ENCODE measurements around the gene FPGS. TPM values are rescaled to one million over a fixed set of nuclear protein-coding genes. Genes with fewer than 3 reads are reported as not detected.

FPGS gene
- total RNA-seq, 2 donors from 2014 or later = 58.4 to 80.4 TPM

- WGBS, 2 donors = 52 to 87% methylated on average over 2 to 17 of the region's 17 CpGs
- peaks cover 7 to 15% of the 10 kb centered on the region in 2 donors for H3K36me3 ChIP-seq (replicated peaks in 1 of 2; ENCODE audit: insufficient read depth in 1 of 2, low read depth in 2 of 2)
- DNase-seq (no peak), ATAC-seq (no peak)
- no peaks in the 10 kb centered on the region for H3K9me3 ChIP-seq
- H3K27me3 ChIP-seq = no peaks in the 10 kb centered on the region
- no peak overlapping the region for H3K27ac ChIP-seq
- no peak for TF ChIP-seq CTCF (IDR thresholded peaks at IDR 0.05)
- no peak for TF ChIP-seq POLR2A (IDR thresholded peaks at IDR 0.05)
- intact Hi-C loops (cut with DNase I) = no loop called here
- no peak overlapping the region for H3K4me3 ChIP-seq
- H3K4me1 ChIP-seq = peaks cover 4% of the 10 kb centered on the region
Observed at GRCh38 chr9:127817881-127818434, 15.3 kb downstream of the FPGS start.

- no peak for DNase-seq
- peaks cover under 1 to 10% of the 10 kb centered on the region in 2 donors for H3K36me3 ChIP-seq (replicated peaks in 1 of 2; ENCODE audit: insufficient read depth in 1 of 2, low read depth in 2 of 2)
- 86 to 91% methylated on average over 7 to 11 of the region's 11 CpGs for WGBS, 2 donors
- H3K4me1 ChIP-seq = peaks cover 4% of the 10 kb centered on the region
- H3K9me3 ChIP-seq = no peaks in the 10 kb centered on the region
- ATAC-seq = no peak
- H3K27me3 ChIP-seq = no peaks in the 10 kb centered on the region
- no peak for TF ChIP-seq CTCF (IDR thresholded peaks at IDR 0.05)
- TF ChIP-seq POLR2A (IDR thresholded peaks at IDR 0.05) = no peak
- H3K27ac ChIP-seq = no peak overlapping the region
- H3K4me3 ChIP-seq = no peak overlapping the region
- intact Hi-C loops (cut with DNase I) = no loop called here
Observed at GRCh38 chr9:127818574-127818973, 15.9 kb downstream of the FPGS start.

GRCh38 chr9:127822108-127822507, 19.4 kb downstream of the FPGS start:
- Histone ChIP-seq H3K36me3 (replicated peaks in 1 of 2; ENCODE audit: insufficient read depth in 1 of 2, low read depth in 2 of 2) (no peaks in the 10 kb centered on the region), H3K27ac (no peak overlapping the region), H3K4me3 (no peak overlapping the region), H3K27me3 (no peaks in the 10 kb centered on the region), H3K4me1 (no peaks in the 10 kb centered on the region), H3K9me3 (no peaks in the 10 kb centered on the region)
- DNase-seq (no peak), ATAC-seq (no peak)
- intact Hi-C loops (cut with DNase I) = no loop called here
- TF ChIP-seq CTCF (IDR thresholded peaks at IDR 0.05) = no peak
- no peak for TF ChIP-seq POLR2A (IDR thresholded peaks at IDR 0.05)
- WGBS, 2 donors = 65 to 72% methylated on average over 4 of the region's 4 CpGs

- Histone ChIP-seq H3K4me1 (peaks cover 15% of the 10 kb centered on the region), H3K4me3 (no peak overlapping the region), H3K27ac (peak overlapping the region in 1 of 4 donors; percentile 34), H3K27me3 (no peaks in the 10 kb centered on the region), H3K9me3 (no peaks in the 10 kb centered on the region), H3K36me3 (replicated peaks in 1 of 2; ENCODE audit: insufficient read depth in 1 of 2, low read depth in 2 of 2) (no peaks in the 10 kb centered on the region)
- DNase-seq (peak; percentile 55 to 80 (median 66)), ATAC-seq (peak; percentile 28)
- intact Hi-C loops (cut with DNase I) = no loop called here
- TF ChIP-seq CTCF (IDR thresholded peaks at IDR 0.05) (peak; percentile 33 to 54 (median 42)), POLR2A (IDR thresholded peaks at IDR 0.05) (no peak)
- 32 to 55% methylated on average over 17 to 40 of the region's 42 CpGs for WGBS, 2 donors
Observed at GRCh38 chr9:127825319-127826051, 22.8 kb downstream of the FPGS start.

Measured in body of pancreas (tissue), 4 donors.